HepG2 (cell line): ENCODE measurements around the gene RUVBL1. TPM values are rescaled to one million over a fixed set of nuclear protein-coding genes. Genes with fewer than 3 reads are reported as not detected.

Experiments used
- CEBPG ChIP-seq: IDR thresholded peaks from 2 replicates; pipeline ENCODE4 v1.6.1; 2016
- FOXJ3 ChIP-seq: sonication (generic); formaldehyde crosslinking; IDR thresholded peaks from 2 replicates; pipeline ENCODE4 v1.4.0; 2020; ENCODE audit warnings: missing genetic modification reagents, mild to moderate bottlenecking, borderline replicate concordance
- HNF4A ChIP-seq: sonication (generic); formaldehyde crosslinking; IDR thresholded peaks from 2 replicates; pipeline ENCODE4 v1.4.0; 2020; ENCODE audit warnings: missing genetic modification reagents
- KAT8 ChIP-seq: IDR thresholded peaks from 2 replicates; pipeline ENCODE4 v1.6.1; 2016; ENCODE audit warnings: missing genetic modification reagents, missing compliant biosample characterization
- NR2F2 ChIP-seq: IDR thresholded peaks from 2 replicates; pipeline ENCODE4 v1.6.1; 2012; ENCODE audit warnings: low read depth, inconsistent platforms, borderline replicate concordance
- NR2F6 ChIP-seq, 2 experiments: IDR thresholded peaks; 2 replicates each; pipeline ENCODE4 v1.6.1; 2016; ENCODE audit warnings: antibody characterized with exemption in 1 of 2, mild to moderate bottlenecking in 1 of 2
- NRL ChIP-seq: sonication (generic); formaldehyde crosslinking; IDR thresholded peaks from 2 replicates; pipeline ENCODE4 v1.5.0; 2020; ENCODE audit warnings: missing genetic modification reagents, mild to moderate bottlenecking, moderate library complexity, borderline replicate concordance
- PRMT3 ChIP-seq: sonication (generic); formaldehyde crosslinking; IDR thresholded peaks from 2 replicates; pipeline ENCODE4 v1.8.1; 2022; ENCODE audit warnings: low read depth, mild to moderate bottlenecking, moderate library complexity, missing genetic modification reagents, borderline replicate concordance
- RFXANK ChIP-seq: IDR thresholded peaks from 2 replicates; pipeline ENCODE4 v1.6.1; 2016
- RXRB ChIP-seq: IDR thresholded peaks from 2 replicates; pipeline ENCODE4 v1.6.1; 2016; ENCODE audit warnings: borderline replicate concordance, missing genetic modification reagents, missing compliant biosample characterization
- SYNCRIP ChIP-seq: fragments of 200-400 bp; formaldehyde crosslinking; IDR thresholded peaks from 2 replicates; pipeline ENCODE4 v1.6.1; 2018; ENCODE audit warnings: mild to moderate bottlenecking, low read depth, low read length; ENCODE audit not compliant: insufficient read depth
- ZNF598 ChIP-seq: sonication (generic); formaldehyde crosslinking; IDR thresholded peaks from 2 replicates; pipeline ENCODE4 v1.5.1; 2020; ENCODE audit warnings: mild to moderate bottlenecking, missing genetic modification reagents, borderline replicate concordance
- polyA plus RNA-seq, 8 experiments: library from polyadenylated mRNA; depleted of rRNA in 3 of 8; stranded (reverse) in 7 of 8; unstranded in 1 of 8; fragments of >200 nt; fragmentation: Illumina TruSeq in 4 of 8; extraction: Trizol in 4 of 8; gene quantifications; 2 replicates each; pipeline versions ENCODE4 v1.2.1 to v1.2.3, GENCODE V29; 2011 to 2016; ENCODE audit warnings: low read depth in 4 of 8, missing spikeins in 1 of 8, mixed read lengths in 1 of 8; ENCODE audit not compliant: insufficient read depth in 1 of 8
- total RNA-seq, 5 experiments: library from RNA; depleted of rRNA; stranded (reverse); fragments of >200 nt; fragmentation: Illumina TruSeq; extraction: Trizol; gene quantifications; 2 replicates each; pipeline ENCODE4 v1.2.3, GENCODE V29; 2016; ENCODE audit warnings: low read depth in 1 of 5
- TF ChIP-seq, protein P1 (sequence below): sonication (generic); formaldehyde crosslinking; IDR thresholded peaks from 2 replicates; pipeline ENCODE4 v1.5.1; 2020; ENCODE audit warnings: mild to moderate bottlenecking, missing genetic modification reagents, moderate library complexity
- TF ChIP-seq, protein P2 (sequence below): sonication (generic); formaldehyde crosslinking; IDR thresholded peaks from 2 replicates; pipeline ENCODE4 v1.4.0; 2020; ENCODE audit warnings: missing genetic modification reagents, borderline replicate concordance
- TF ChIP-seq, protein P3 (sequence below): sonication (generic); formaldehyde crosslinking; IDR thresholded peaks from 2 replicates; pipeline ENCODE4 v1.4.0; 2020; ENCODE audit warnings: missing genetic modification reagents, mild to moderate bottlenecking, borderline replicate concordance
- TF ChIP-seq, protein P4 (sequence below): sonication (generic); formaldehyde crosslinking; IDR thresholded peaks from 2 replicates; pipeline ENCODE4 v1.4.0; 2020; ENCODE audit warnings: missing genetic modification reagents
- TF ChIP-seq, protein P5 (sequence below): sonication (generic); formaldehyde crosslinking; conservative IDR thresholded peaks from 2 replicates; pipeline ENCODE4 v1.4.0; 2020; ENCODE audit warnings: mild to moderate bottlenecking, missing genetic modification reagents, moderate library complexity

RUVBL1 gene
- total and polyA plus RNA-seq, 2 of the 13 experiments (the other 11 are each of a cell fraction or from before 2014, with no cell fraction given) = 32.7 to 86.3 TPM

DNA sequence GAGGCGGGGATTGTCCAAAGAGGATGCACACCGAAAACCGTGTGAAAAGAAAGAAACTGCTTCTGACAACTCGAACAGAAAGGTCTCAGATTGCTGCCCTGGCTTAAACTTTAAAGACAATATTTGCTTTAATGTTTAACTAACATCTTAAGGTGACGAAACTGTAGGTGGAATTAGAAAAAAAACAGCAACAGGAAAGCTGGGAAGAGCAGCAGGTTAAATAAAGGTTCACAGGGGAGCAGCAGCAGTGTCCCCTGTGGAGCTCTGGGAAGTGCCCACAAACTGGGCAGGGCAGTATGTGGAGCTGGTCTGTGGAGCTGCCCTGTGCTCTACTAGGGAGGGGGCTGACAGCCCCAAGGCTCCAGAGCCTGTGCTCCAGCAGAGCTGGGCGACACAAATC is 25.4 kb downstream of the RUVBL1 start (continued):
- TF ChIP-seq, protein P1, sequence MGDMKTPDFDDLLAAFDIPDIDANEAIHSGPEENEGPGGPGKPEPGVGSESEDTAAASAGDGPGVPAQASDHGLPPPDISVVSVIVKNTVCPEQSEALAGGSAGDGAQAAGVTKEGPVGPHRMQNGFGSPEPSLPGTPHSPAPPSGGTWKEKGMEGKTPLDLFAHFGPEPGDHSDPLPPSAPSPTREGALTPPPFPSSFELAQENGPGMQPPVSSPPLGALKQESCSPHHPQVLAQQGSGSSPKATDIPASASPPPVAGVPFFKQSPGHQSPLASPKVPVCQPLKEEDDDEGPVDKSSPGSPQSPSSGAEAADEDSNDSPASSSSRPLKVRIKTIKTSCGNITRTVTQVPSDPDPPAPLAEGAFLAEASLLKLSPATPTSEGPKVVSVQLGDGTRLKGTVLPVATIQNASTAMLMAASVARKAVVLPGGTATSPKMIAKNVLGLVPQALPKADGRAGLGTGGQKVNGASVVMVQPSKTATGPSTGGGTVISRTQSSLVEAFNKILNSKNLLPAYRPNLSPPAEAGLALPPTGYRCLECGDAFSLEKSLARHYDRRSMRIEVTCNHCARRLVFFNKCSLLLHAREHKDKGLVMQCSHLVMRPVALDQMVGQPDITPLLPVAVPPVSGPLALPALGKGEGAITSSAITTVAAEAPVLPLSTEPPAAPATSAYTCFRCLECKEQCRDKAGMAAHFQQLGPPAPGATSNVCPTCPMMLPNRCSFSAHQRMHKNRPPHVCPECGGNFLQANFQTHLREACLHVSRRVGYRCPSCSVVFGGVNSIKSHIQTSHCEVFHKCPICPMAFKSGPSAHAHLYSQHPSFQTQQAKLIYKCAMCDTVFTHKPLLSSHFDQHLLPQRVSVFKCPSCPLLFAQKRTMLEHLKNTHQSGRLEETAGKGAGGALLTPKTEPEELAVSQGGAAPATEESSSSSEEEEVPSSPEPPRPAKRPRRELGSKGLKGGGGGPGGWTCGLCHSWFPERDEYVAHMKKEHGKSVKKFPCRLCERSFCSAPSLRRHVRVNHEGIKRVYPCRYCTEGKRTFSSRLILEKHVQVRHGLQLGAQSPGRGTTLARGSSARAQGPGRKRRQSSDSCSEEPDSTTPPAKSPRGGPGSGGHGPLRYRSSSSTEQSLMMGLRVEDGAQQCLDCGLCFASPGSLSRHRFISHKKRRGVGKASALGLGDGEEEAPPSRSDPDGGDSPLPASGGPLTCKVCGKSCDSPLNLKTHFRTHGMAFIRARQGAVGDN (CRISPR knock-in tag) = peak; percentile 34; the same call in 1 of the 2 replicates
- TF ChIP-seq, protein P2, sequence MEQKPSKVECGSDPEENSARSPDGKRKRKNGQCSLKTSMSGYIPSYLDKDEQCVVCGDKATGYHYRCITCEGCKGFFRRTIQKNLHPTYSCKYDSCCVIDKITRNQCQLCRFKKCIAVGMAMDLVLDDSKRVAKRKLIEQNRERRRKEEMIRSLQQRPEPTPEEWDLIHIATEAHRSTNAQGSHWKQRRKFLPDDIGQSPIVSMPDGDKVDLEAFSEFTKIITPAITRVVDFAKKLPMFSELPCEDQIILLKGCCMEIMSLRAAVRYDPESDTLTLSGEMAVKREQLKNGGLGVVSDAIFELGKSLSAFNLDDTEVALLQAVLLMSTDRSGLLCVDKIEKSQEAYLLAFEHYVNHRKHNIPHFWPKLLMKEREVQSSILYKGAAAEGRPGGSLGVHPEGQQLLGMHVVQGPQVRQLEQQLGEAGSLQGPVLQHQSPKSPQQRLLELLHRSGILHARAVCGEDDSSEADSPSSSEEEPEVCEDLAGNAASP (CRISPR knock-in tag) = peak; percentile 47; the same call in 1 of the 2 replicates
- TF ChIP-seq NRL (CRISPR knock-in tag) = no peak
- peak; percentile 58 for TF ChIP-seq CEBPG (CRISPR knock-in tag)
- TF ChIP-seq RXRB = 0 out of 2 replicates have a peak, but pooled peaks have one; percentile 34
- TF ChIP-seq, protein P3, sequence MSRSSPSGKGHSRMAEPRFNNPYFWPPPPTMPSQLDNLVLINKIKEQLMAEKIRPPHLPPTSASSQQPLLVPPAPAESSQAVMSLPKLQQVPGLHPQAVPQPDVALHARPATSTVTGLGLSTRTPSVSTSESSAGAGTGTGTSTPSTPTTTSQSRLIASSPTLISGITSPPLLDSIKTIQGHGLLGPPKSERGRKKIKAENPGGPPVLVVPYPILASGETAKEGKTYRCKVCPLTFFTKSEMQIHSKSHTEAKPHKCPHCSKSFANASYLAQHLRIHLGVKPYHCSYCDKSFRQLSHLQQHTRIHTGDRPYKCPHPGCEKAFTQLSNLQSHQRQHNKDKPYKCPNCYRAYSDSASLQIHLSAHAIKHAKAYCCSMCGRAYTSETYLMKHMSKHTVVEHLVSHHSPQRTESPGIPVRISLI = peak; percentile 84; the same call in 1 of the 2 replicates
- TF ChIP-seq ZNF598 (CRISPR knock-in tag) = no peak
- TF ChIP-seq NR2F2 = 0 out of 2 replicates have a peak, but pooled peaks have one; percentile 27
- TF ChIP-seq, protein P4, sequence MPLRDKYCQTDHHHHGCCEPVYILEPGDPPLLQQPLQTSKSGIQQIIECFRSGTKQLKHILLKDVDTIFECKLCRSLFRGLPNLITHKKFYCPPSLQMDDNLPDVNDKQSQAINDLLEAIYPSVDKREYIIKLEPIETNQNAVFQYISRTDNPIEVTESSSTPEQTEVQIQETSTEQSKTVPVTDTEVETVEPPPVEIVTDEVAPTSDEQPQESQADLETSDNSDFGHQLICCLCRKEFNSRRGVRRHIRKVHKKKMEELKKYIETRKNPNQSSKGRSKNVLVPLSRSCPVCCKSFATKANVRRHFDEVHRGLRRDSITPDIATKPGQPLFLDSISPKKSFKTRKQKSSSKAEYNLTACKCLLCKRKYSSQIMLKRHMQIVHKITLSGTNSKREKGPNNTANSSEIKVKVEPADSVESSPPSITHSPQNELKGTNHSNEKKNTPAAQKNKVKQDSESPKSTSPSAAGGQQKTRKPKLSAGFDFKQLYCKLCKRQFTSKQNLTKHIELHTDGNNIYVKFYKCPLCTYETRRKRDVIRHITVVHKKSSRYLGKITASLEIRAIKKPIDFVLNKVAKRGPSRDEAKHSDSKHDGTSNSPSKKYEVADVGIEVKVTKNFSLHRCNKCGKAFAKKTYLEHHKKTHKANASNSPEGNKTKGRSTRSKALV (CRISPR knock-in tag) = no peak
- peak; percentile 32; the same call in 1 of the 2 replicates for TF ChIP-seq HNF4A (CRISPR knock-in tag)
- TF ChIP-seq, protein P5, sequence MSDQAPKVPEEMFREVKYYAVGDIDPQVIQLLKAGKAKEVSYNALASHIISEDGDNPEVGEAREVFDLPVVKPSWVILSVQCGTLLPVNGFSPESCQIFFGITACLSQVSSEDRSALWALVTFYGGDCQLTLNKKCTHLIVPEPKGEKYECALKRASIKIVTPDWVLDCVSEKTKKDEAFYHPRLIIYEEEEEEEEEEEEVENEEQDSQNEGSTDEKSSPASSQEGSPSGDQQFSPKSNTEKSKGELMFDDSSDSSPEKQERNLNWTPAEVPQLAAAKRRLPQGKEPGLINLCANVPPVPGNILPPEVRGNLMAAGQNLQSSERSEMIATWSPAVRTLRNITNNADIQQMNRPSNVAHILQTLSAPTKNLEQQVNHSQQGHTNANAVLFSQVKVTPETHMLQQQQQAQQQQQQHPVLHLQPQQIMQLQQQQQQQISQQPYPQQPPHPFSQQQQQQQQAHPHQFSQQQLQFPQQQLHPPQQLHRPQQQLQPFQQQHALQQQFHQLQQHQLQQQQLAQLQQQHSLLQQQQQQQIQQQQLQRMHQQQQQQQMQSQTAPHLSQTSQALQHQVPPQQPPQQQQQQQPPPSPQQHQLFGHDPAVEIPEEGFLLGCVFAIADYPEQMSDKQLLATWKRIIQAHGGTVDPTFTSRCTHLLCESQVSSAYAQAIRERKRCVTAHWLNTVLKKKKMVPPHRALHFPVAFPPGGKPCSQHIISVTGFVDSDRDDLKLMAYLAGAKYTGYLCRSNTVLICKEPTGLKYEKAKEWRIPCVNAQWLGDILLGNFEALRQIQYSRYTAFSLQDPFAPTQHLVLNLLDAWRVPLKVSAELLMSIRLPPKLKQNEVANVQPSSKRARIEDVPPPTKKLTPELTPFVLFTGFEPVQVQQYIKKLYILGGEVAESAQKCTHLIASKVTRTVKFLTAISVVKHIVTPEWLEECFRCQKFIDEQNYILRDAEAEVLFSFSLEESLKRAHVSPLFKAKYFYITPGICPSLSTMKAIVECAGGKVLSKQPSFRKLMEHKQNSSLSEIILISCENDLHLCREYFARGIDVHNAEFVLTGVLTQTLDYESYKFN (CRISPR knock-in tag) = peak; percentile 59
- no peak for TF ChIP-seq KAT8 (CRISPR knock-in tag)
- no peak for TF ChIP-seq SYNCRIP
- TF ChIP-seq FOXJ3 (CRISPR knock-in tag) = peak; percentile 39; the same call in 1 of the 2 replicates
- 0 out of 2 replicates have a peak, but pooled peaks have one; percentile 41 for TF ChIP-seq NR2F6 (IDR thresholded peaks at IDR 0.05)
- TF ChIP-seq NR2F6 (CRISPR knock-in tag; IDR thresholded peaks at IDR 0.05) = no peak
- TF ChIP-seq PRMT3 (CRISPR knock-in tag) = no peak
- TF ChIP-seq RFXANK (CRISPR knock-in tag) = no peak
